ENCODE measurements around the gene OAS1. TPM values are rescaled to one million over a fixed set of nuclear protein-coding genes. Genes with fewer than 3 reads are reported as not detected.

The OAS1 gene
- total RNA-seq, result 4.9 TPM in 2 replicates

GRCh38 chr12:112906712-112907414 is at the start of gene OAS1:
Gene OAS1 (plus strand): TSS chr12:112906962. CDS start chr12:112907040, 78 bp downstream.

GRCh38 chr12:112937741-112938719 is 31.3 kb downstream of the OAS1 start, which contains the start of gene OAS3:
Gene OAS3 (plus strand): TSS chr12:112938474. CDS start chr12:112938531, 57 bp downstream.

Other genes with a start within 250 kb of the OAS1 start
- gene RPH3A, start 115.2 kb upstream of the OAS1 start, total RNA-seq, result not detected in 2 replicates
- 2.2 and 5.5 TPM in 2 replicates for gene OAS3, start 31.5 kb downstream of the OAS1 start, total RNA-seq
- gene OAS2, start 71.6 kb downstream of the OAS1 start, total RNA-seq, result 5.8 and 11.4 TPM in 2 replicates
- under 0.01 TPM in 1 of 2 replicates, not detected in the other for gene DTX1, start 149.8 kb downstream of the OAS1 start, total RNA-seq
- not detected in 2 replicates for gene RASAL1, start 228.8 kb downstream of the OAS1 start, total RNA-seq
- not detected in 2 replicates for gene CFAP73, start 242.8 kb downstream of the OAS1 start, total RNA-seq

All from endothelial cell of coronary artery (primary cell).